ENCODE results near the gene KRTAP10-9.
"Not testable (repeated sequence)": the region's sequence is repeated elsewhere in the genome, so short reads cannot be mapped to it uniquely, and the experiment has no call there.

The KRTAP10-9 gene

GRCh38 chr21:44616591-44616926 is 10.3 kb upstream of the KRTAP10-9 start:
- Mint-ChIP-seq H3K36me3 (ENCODE audit: low read depth) (peaks cover 19% of the 10 kb centered on the region), H3K4me3 (no peak overlapping the region), H3K4me1 (ENCODE audit: low read depth) (peaks cover 42% of the 10 kb centered on the region), H3K9me3 (peaks cover 27% of the 10 kb centered on the region), H3K27me3 (no peaks in the 10 kb centered on the region), H3K27ac (no peak overlapping the region)

DNA sequence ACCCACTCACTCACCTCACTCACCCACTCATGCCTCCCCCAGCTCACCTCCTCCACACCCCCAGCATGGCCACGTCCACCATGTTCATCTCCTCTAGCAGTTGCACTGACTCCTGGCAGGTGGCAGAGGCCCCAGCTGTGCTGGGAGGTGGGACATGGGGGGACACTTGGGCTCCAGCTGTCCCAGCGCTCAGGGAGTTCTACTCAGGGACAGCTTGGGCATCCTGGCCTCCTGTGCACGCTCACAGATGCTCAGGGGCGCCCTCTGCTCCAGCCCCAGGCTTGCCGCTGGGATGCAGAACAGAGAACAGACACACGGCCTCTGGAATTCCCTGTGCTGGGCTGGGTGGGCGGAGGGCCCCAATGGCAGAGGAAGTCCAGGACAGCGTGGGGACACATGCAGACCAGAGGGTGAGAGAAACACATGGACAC is 9.8 kb upstream of the KRTAP10-9 start:
- no peak overlapping the region for H3K27ac Mint-ChIP-seq
- H3K4me3 Mint-ChIP-seq: no peak overlapping the region

GRCh38 chr21:44618504-44618903 is 8.4 kb upstream of the KRTAP10-9 start:
- Mint-ChIP-seq H3K4me3 (peak overlapping the region; percentile 11), H3K36me3 (ENCODE audit: low read depth) (peaks cover 23% of the 10 kb centered on the region), H3K27ac (peak overlapping the region; percentile 82), H3K9me3 (peaks cover 39% of the 10 kb centered on the region), H3K27me3 (no peaks in the 10 kb centered on the region), H3K4me1 (ENCODE audit: low read depth) (peaks cover 42% of the 10 kb centered on the region)

More for the DNA sequence above, 9.8 kb upstream of the KRTAP10-9 start:
- H3K36me3 Mint-ChIP-seq (ENCODE audit: low read depth): peaks cover 19% of the 10 kb centered on the region
- H3K4me1 Mint-ChIP-seq (ENCODE audit: low read depth): peaks cover 42% of the 10 kb centered on the region
- H3K27me3 Mint-ChIP-seq: no peaks in the 10 kb centered on the region
- peaks cover 26% of the 10 kb centered on the region for H3K9me3 Mint-ChIP-seq

DNA sequence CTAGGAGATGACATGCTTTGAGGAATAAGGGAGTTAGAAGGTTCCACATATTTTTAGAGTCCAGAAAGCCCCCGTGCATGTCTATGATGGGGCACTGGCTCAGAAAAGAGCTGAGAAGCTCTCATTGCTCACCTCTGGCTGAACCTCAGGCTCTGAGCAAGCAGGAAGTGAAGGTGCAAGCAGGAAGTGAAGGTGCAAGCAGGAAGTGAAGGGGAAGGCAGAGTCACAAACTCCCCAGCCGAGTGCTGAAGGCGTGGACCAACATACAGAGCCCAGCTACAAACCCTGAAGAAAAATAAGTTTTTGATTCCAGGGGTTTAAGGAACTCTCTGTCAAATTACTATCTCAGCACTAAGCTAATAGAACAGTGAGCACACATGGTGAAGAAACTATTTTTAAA is 8.0 kb upstream of the KRTAP10-9 start:
- Mint-ChIP-seq H3K4me3 (peak overlapping the region; percentile 11), H3K9me3 (peaks cover 43% of the 10 kb centered on the region)

GRCh38 chr21:44619886-44620285 is 7.0 kb upstream of the KRTAP10-9 start:
- Mint-ChIP-seq H3K4me3 (no peak overlapping the region), H3K27me3 (no peaks in the 10 kb centered on the region), H3K36me3 (ENCODE audit: low read depth) (peaks cover 34% of the 10 kb centered on the region), H3K4me1 (ENCODE audit: low read depth) (peaks cover 42% of the 10 kb centered on the region), H3K27ac (no peak overlapping the region), H3K9me3 (peaks cover 53% of the 10 kb centered on the region)

More for the DNA sequence above, 8.0 kb upstream of the KRTAP10-9 start:
- Mint-ChIP-seq H3K36me3 (ENCODE audit: low read depth) (peaks cover 27% of the 10 kb centered on the region), H3K27me3 (no peaks in the 10 kb centered on the region), H3K27ac (peak overlapping the region; percentile 82), H3K4me1 (ENCODE audit: low read depth) (peaks cover 42% of the 10 kb centered on the region)

DNA sequence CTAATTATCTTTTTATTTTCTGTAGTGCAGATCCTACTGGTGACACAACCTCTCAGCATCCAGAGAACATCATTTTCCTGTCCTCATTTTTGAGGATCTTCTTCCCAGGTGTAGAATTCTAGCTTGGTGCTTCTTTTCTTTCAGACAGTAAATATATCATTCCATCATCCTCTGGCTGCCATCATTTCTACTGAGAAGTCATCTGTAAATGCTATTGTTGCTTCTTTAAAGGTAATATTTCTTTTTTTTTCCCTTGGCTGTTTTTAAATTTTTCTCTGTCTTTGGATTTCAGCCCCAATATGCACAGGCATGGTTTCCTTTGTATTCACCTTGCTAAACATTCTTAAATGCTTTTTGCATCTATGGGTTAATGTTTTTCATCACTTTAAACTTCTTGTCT is 3.3 kb upstream of the KRTAP10-9 start:
- Mint-ChIP-seq H3K9me3 (peaks cover 51% of the 10 kb centered on the region), H3K27ac (no peak overlapping the region), H3K4me1 (ENCODE audit: low read depth) (peaks cover 24% of the 10 kb centered on the region), H3K27me3 (no peaks in the 10 kb centered on the region), H3K36me3 (ENCODE audit: low read depth) (peaks cover 34% of the 10 kb centered on the region), H3K4me3 (no peak overlapping the region)

DNA sequence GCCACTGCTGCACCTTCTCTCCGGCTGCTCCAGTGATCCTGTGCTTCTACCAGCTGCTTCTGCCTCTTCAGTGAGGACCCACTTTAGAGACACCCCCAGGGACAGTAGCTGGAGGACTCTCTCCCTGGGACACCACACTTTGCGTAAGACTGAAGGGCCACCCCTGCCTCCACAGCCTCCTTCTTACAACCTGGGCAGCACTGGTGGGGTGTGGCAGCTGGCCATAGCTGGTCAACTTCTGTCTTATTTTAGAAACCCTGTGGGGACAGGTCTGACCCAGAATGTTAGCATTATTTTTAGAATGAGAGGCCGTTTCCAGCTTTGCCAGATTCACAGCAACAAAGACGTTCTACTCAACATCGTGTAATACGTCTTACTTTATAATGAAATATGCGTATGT is 1.1 kb upstream of the KRTAP10-9 start:
- Mint-ChIP-seq H3K36me3 (ENCODE audit: low read depth) (peaks cover 24% of the 10 kb centered on the region), H3K9me3 (peaks cover 41% of the 10 kb centered on the region), H3K4me3 (no peak overlapping the region), H3K27me3 (no peaks in the 10 kb centered on the region), H3K4me1 (ENCODE audit: low read depth) (peaks cover 24% of the 10 kb centered on the region), H3K27ac (no peak overlapping the region)

- no peak overlapping the region for H3K4me3 Mint-ChIP-seq
- peaks cover 27% of the 10 kb centered on the region for H3K36me3 Mint-ChIP-seq (ENCODE audit: low read depth)
- peaks cover 25% of the 10 kb centered on the region for H3K4me1 Mint-ChIP-seq (ENCODE audit: low read depth)
- no peak overlapping the region for H3K27ac Mint-ChIP-seq
- peaks cover 43% of the 10 kb centered on the region for H3K9me3 Mint-ChIP-seq
- H3K27me3 Mint-ChIP-seq: no peaks in the 10 kb centered on the region
Observed at GRCh38 chr21:44626262-44626661, 631 bp upstream of the KRTAP10-9 start.

GRCh38 chr21:44627181-44627822 is 409 bp downstream of the KRTAP10-9 start:
- H3K27ac Mint-ChIP-seq, H3K4me3 Mint-ChIP-seq, H3K27me3 Mint-ChIP-seq: not testable (repeated sequence)
- H3K9me3 Mint-ChIP-seq: peaks cover 50% of the 10 kb centered on the region
- H3K36me3 Mint-ChIP-seq (ENCODE audit: low read depth): peaks cover 35% of the 10 kb centered on the region
- peaks cover 25% of the 10 kb centered on the region for H3K4me1 Mint-ChIP-seq (ENCODE audit: low read depth)

DNA sequence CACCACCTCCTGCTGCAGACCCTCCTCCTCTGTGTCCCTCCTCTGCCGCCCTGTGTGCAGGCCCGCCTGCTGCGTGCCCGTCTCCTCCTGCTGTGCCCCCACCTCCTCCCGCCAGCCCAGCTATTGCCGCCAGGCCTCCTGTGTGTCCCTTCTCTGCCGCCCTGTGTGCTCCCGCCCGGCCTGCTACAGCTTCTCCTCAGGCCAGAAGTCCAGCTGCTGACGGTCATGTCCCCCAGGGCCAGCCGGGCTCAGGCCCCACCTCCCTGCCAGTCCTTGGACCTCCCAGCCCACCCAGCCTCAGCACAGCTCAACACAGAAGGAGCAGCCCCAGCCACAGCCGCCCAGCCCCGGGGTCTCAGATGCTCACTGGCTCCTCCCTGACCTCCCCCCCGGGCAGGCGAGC is 939 bp downstream of the KRTAP10-9 start:
- peaks cover 25% of the 10 kb centered on the region for H3K4me1 Mint-ChIP-seq (ENCODE audit: low read depth)

DNA sequence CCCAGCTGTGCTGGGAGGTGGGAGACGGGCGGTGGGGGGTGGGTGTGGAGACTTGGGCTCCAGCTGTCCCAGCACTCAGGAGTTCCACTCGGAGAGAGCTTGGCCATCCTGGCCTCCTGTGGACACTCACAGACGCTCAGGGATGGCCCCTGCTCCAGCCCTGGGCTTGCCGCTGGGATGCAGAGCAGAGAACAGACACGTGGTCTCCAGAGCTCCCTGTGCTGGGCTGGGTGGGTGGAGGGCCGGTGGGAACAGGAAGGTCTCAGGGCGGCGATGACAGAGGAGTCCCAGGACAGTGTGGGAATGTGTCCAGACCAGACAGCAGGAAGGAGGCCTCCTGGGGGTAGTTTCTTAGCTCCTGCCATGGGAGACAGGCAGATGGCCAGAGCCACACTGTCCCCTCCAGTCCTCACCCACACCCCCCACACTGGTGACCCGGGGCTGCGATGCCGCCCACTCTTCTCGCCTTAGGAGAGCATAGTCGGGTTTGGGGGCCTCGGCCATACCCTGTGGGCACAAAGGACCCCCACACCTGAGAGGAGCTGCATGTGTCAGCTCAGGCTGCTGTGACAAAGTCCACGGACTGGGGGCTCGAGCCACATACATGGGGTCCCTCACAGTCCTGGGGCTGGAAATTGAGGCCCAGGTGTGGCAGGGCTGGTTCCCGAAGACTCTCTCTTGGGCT is 2.0 kb downstream of the KRTAP10-9 start:
- Mint-ChIP-seq H3K9me3 (peaks cover 43% of the 10 kb centered on the region), H3K27ac (no peak overlapping the region), H3K36me3 (ENCODE audit: low read depth) (peaks cover 28% of the 10 kb centered on the region), H3K4me3 (no peak overlapping the region), H3K4me1 (ENCODE audit: low read depth) (peaks cover 25% of the 10 kb centered on the region), H3K27me3 (no peaks in the 10 kb centered on the region)

More for the DNA sequence above, 939 bp downstream of the KRTAP10-9 start:
- H3K36me3 Mint-ChIP-seq (ENCODE audit: low read depth): peaks cover 35% of the 10 kb centered on the region
- peaks cover 46% of the 10 kb centered on the region for H3K9me3 Mint-ChIP-seq
- H3K4me3 Mint-ChIP-seq, H3K27me3 Mint-ChIP-seq, H3K27ac Mint-ChIP-seq: not testable (repeated sequence)

GRCh38 chr21:44630440-44630839 is 3.5 kb downstream of the KRTAP10-9 start:
- Mint-ChIP-seq H3K4me3 (no peak overlapping the region), H3K9me3 (peaks cover 30% of the 10 kb centered on the region)

DNA sequence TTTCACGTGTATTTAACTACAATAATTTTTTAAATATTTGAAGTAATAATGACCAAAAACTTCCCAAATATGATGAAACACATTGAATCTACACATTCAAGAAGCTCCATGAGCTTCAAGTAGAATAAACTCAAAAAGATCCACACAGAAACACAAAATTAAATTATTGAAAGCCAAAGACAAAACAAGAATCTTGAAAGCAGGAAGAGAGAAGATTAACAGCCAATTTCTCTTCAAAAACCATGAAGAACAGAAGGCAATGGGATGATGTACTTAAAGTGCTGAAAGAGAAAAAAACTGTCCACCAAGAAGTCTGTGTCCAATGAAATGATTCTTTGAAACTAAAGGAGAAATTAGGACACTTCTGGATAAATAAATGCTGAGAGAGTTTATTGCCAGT is 5.2 kb downstream of the KRTAP10-9 start:
- no peak overlapping the region for H3K27ac Mint-ChIP-seq
- peaks cover 30% of the 10 kb centered on the region for H3K9me3 Mint-ChIP-seq
- peaks cover 21% of the 10 kb centered on the region for H3K4me1 Mint-ChIP-seq (ENCODE audit: low read depth)
- H3K4me3 Mint-ChIP-seq: no peak overlapping the region
- no peaks in the 10 kb centered on the region for H3K27me3 Mint-ChIP-seq
- peaks cover 20% of the 10 kb centered on the region for H3K36me3 Mint-ChIP-seq (ENCODE audit: low read depth)

More at GRCh38 chr21:44630440-44630839, 3.5 kb downstream of the KRTAP10-9 start:
- H3K27ac Mint-ChIP-seq: peak overlapping the region; percentile 63
- peaks cover 20% of the 10 kb centered on the region for H3K36me3 Mint-ChIP-seq (ENCODE audit: low read depth)
- H3K4me1 Mint-ChIP-seq (ENCODE audit: low read depth): peaks cover 25% of the 10 kb centered on the region
- no peaks in the 10 kb centered on the region for H3K27me3 Mint-ChIP-seq

DNA sequence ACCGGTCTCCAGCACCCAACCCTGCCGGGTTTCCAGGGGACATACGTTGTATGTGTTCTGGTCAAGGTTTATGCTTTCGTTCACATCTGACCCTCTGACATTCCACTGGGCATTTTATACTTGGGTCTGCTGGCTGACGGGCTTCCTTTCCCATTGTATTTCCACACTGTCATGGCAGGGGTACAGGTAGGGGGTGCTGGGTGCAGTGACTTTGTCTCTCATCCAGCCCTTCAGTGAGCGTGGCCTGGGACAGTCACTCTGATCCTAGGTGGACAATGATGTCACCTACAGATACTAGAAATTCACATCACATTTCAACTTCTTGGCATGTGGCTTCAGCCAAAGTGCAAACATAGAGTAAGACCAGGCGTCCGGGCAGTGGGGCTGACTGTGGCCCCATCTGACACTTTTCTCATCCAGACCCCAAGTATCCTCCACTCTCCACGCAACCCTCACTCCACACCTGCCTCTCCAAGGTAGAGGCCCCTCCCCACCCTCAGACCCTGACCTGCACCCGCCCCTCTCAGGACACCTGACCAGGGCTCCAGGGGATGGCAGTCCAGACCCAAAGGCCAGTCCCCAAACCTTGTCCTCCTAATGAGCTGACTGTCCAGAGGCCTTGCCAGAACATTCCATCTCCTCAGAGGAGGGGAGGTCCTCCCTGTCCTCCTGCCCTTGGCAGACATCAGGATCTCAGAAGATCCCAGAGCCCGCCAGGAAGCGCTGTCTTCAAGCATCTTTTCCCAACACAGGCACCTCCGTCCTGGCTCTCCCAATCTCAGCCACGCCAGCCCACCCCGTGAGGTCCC is 9.5 kb downstream of the KRTAP10-9 start:
- no peak overlapping the region for H3K27ac Mint-ChIP-seq
- H3K4me1 Mint-ChIP-seq (ENCODE audit: low read depth): no peaks in the 10 kb centered on the region
- peaks cover 7% of the 10 kb centered on the region for H3K36me3 Mint-ChIP-seq (ENCODE audit: low read depth)
- H3K4me3 Mint-ChIP-seq: no peak overlapping the region
- H3K9me3 Mint-ChIP-seq: peaks cover 29% of the 10 kb centered on the region
- peaks cover 3% of the 10 kb centered on the region for H3K27me3 Mint-ChIP-seq
